ENCODE measurements around the gene SERPINA6.

The SERPINA6 gene

GRCh38 chr14:94330857-94331256 is 7.7 kb upstream of the SERPINA6 start:
- Histone ChIP-seq H3K9ac (ENCODE audit: low read length) (no peak overlapping the region), H3K4me1 (ENCODE audit: low read length) (no peaks in the 10 kb centered on the region), H3K79me2 (ENCODE audit: low read length) (no peaks in the 10 kb centered on the region), H3K4me3 (ENCODE audit: low read length) (no peak overlapping the region), H2AFZ (ENCODE audit: low read depth, low read length) (no peak overlapping the region), H4K20me1 (ENCODE audit: insufficient read depth, low read length) (no peaks in the 10 kb centered on the region), H3K27me3 (ENCODE audit: low read depth, low read length) (no peaks in the 10 kb centered on the region), H3K9me3 (ENCODE audit: insufficient read depth, low read length) (no peaks in the 10 kb centered on the region), H3K36me3 (replicated peaks; ENCODE audit: low read depth, low read length) (no peaks in the 10 kb centered on the region), H3K4me2 (ENCODE audit: low read length) (no peak overlapping the region), H3K27ac (ENCODE audit: low read length) (no peak overlapping the region)
- no peak for TF ChIP-seq EZH2phosphoT487 (IDR thresholded peaks at IDR 0.05; ENCODE audit: low read depth)
- TF ChIP-seq, protein P1, sequence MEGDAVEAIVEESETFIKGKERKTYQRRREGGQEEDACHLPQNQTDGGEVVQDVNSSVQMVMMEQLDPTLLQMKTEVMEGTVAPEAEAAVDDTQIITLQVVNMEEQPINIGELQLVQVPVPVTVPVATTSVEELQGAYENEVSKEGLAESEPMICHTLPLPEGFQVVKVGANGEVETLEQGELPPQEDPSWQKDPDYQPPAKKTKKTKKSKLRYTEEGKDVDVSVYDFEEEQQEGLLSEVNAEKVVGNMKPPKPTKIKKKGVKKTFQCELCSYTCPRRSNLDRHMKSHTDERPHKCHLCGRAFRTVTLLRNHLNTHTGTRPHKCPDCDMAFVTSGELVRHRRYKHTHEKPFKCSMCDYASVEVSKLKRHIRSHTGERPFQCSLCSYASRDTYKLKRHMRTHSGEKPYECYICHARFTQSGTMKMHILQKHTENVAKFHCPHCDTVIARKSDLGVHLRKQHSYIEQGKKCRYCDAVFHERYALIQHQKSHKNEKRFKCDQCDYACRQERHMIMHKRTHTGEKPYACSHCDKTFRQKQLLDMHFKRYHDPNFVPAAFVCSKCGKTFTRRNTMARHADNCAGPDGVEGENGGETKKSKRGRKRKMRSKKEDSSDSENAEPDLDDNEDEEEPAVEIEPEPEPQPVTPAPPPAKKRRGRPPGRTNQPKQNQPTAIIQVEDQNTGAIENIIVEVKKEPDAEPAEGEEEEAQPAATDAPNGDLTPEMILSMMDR (IDR thresholded peaks at IDR 0.05; ENCODE audit: low read depth, low read length), result no peak

DNA sequence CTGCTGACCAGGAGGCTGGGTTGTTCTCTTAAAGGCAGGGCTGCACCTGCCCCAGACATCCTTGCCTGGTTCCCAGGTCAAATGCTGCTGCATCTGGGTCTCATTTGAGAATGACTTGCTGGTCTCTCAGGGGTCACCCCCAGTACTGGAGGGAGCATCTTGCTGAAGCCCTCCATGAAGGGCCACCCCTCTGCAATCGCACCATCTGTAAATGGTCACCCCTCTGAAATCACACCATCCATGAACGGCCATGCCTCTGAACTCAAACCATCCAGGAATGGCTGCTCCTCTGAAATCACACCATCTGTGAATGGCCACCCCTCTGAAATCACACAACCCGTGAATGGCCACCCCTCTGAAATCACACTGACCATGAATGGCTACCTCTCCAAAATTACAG is 7.3 kb upstream of the SERPINA6 start:
- H3K79me2 ChIP-seq (ENCODE audit: low read length), result no peaks in the 10 kb centered on the region
- H4K20me1 ChIP-seq (ENCODE audit: insufficient read depth, low read length), result no peaks in the 10 kb centered on the region
- TF ChIP-seq EZH2phosphoT487 (IDR thresholded peaks at IDR 0.05; ENCODE audit: low read depth), result no peak
- TF ChIP-seq, protein P1 (IDR thresholded peaks at IDR 0.05; ENCODE audit: low read depth, low read length), result no peak
- no peak overlapping the region for H2AFZ ChIP-seq (ENCODE audit: low read depth, low read length)
- H3K9me3 ChIP-seq (ENCODE audit: insufficient read depth, low read length), result no peaks in the 10 kb centered on the region
- no peaks in the 10 kb centered on the region for H3K27me3 ChIP-seq (ENCODE audit: low read depth, low read length)
- H3K4me2 ChIP-seq (ENCODE audit: low read length), result no peak overlapping the region
- H3K27ac ChIP-seq (ENCODE audit: low read length), result no peak overlapping the region
- H3K9ac ChIP-seq (ENCODE audit: low read length), result no peak overlapping the region
- H3K4me1 ChIP-seq (ENCODE audit: low read length), result no peaks in the 10 kb centered on the region
- H3K36me3 ChIP-seq (replicated peaks; ENCODE audit: low read depth, low read length), result no peaks in the 10 kb centered on the region
- no peak overlapping the region for H3K4me3 ChIP-seq (ENCODE audit: low read length)

GRCh38 chr14:94329857-94330256 is 6.7 kb upstream of the SERPINA6 start:
- H3K9ac ChIP-seq (ENCODE audit: low read length), result no peak overlapping the region
- H3K27me3 ChIP-seq (ENCODE audit: low read depth, low read length), result no peaks in the 10 kb centered on the region
- H3K36me3 ChIP-seq (replicated peaks; ENCODE audit: low read depth, low read length), result no peaks in the 10 kb centered on the region
- no peaks in the 10 kb centered on the region for H3K4me1 ChIP-seq (ENCODE audit: low read length)
- H3K4me2 ChIP-seq (ENCODE audit: low read length), result no peak overlapping the region
- no peak overlapping the region for H3K27ac ChIP-seq (ENCODE audit: low read length)
- H3K9me3 ChIP-seq (ENCODE audit: insufficient read depth, low read length), result no peaks in the 10 kb centered on the region
- no peak overlapping the region for H2AFZ ChIP-seq (ENCODE audit: low read depth, low read length)
- H3K79me2 ChIP-seq (ENCODE audit: low read length), result no peaks in the 10 kb centered on the region
- TF ChIP-seq, protein P1 (IDR thresholded peaks at IDR 0.05; ENCODE audit: low read depth, low read length), result no peak
- TF ChIP-seq EZH2phosphoT487 (IDR thresholded peaks at IDR 0.05; ENCODE audit: low read depth), result no peak
- H3K4me3 ChIP-seq (ENCODE audit: low read length), result no peak overlapping the region
- H4K20me1 ChIP-seq (ENCODE audit: insufficient read depth, low read length), result no peaks in the 10 kb centered on the region

GRCh38 chr14:94328196-94328595 is 5.1 kb upstream of the SERPINA6 start:
- H3K27ac ChIP-seq (ENCODE audit: low read length), result no peak overlapping the region
- no peak overlapping the region for H2AFZ ChIP-seq (ENCODE audit: low read depth, low read length)
- no peaks in the 10 kb centered on the region for H3K4me1 ChIP-seq (ENCODE audit: low read length)
- H3K4me3 ChIP-seq (ENCODE audit: low read length), result no peak overlapping the region
- no peaks in the 10 kb centered on the region for H3K27me3 ChIP-seq (ENCODE audit: low read depth, low read length)
- H3K79me2 ChIP-seq (ENCODE audit: low read length), result no peaks in the 10 kb centered on the region
- TF ChIP-seq, protein P1 (IDR thresholded peaks at IDR 0.05; ENCODE audit: low read depth, low read length), result no peak
- no peak for TF ChIP-seq EZH2phosphoT487 (IDR thresholded peaks at IDR 0.05; ENCODE audit: low read depth)
- no peak overlapping the region for H3K9ac ChIP-seq (ENCODE audit: low read length)
- H3K36me3 ChIP-seq (replicated peaks; ENCODE audit: low read depth, low read length), result no peaks in the 10 kb centered on the region
- H3K4me2 ChIP-seq (ENCODE audit: low read length), result no peak overlapping the region
- no peaks in the 10 kb centered on the region for H3K9me3 ChIP-seq (ENCODE audit: insufficient read depth, low read length)
- no peaks in the 10 kb centered on the region for H4K20me1 ChIP-seq (ENCODE audit: insufficient read depth, low read length)

Data from OCI-LY3 (cell line).